Neuronal stem cell (in vitro differentiated cells): Measurements from ENCODE around the gene ROBO1.

Source experiments
- DNase-seq: peaks from one replicate; pipeline ENCODE4 v3.0.0-alpha.2; 2013; ENCODE audit warnings: low spot score
- H2AFZ ChIP-seq: one replicate; pipeline ENCODE4 v1.6.1; 2013; ENCODE audit warnings: mild to moderate bottlenecking, low read length, inconsistent platforms
- H2AK5ac ChIP-seq: 2 replicates; pipeline ENCODE4 v1.6.1; 2013; ENCODE audit warnings: low read depth, mild to moderate bottlenecking, inconsistent platforms, low read length, moderate library complexity, mixed read lengths
- H2BK120ac ChIP-seq: 2 replicates; pipeline ENCODE4 v1.6.1; 2013; ENCODE audit warnings: low read depth, mild to moderate bottlenecking, inconsistent platforms, low read length, moderate library complexity, mixed read lengths
- H2BK12ac ChIP-seq: one replicate; pipeline ENCODE4 v1.6.1; 2013; ENCODE audit warnings: low read length, inconsistent platforms
- H2BK15ac ChIP-seq: 2 replicates; pipeline ENCODE4 v1.6.1; 2013; ENCODE audit warnings: mild to moderate bottlenecking, low read length, inconsistent platforms, mixed read lengths
- H2BK5ac ChIP-seq: one replicate; pipeline ENCODE4 v1.6.1; 2013; ENCODE audit warnings: inconsistent platforms, mild to moderate bottlenecking, low read length, moderate library complexity
- H3K14ac ChIP-seq: one replicate; pipeline ENCODE4 v1.6.1; 2013; ENCODE audit warnings: low read length, inconsistent platforms
- H3K18ac ChIP-seq: 2 replicates; pipeline ENCODE4 v1.6.1; 2013; ENCODE audit warnings: low read length, inconsistent platforms
- H3K23ac ChIP-seq: 2 replicates; pipeline ENCODE4 v1.6.1; 2013; ENCODE audit warnings: low read depth, mild to moderate bottlenecking, mixed read lengths, low read length, inconsistent platforms; ENCODE audit not compliant: poor library complexity
- H3K27ac ChIP-seq: replicated peaks from 3 replicates; pipeline ENCODE4 v1.5.1; 2013; ENCODE audit warnings: low read length, inconsistent platforms
- H3K27me3 ChIP-seq, 3 experiments: 2 replicates each; pipeline ENCODE4 v1.6.1; 2013; ENCODE audit warnings: low read length in 3 of 3, mild to moderate bottlenecking in 2 of 3, inconsistent platforms in 1 of 3, low read depth in 1 of 3, mixed read lengths in 1 of 3, moderate library complexity in 1 of 3; ENCODE audit not compliant: control insufficient read depth in 3 of 3, insufficient read depth in 3 of 3
- H3K36me3 ChIP-seq, 2 donors: replicated peaks in 1 of 2; 2 replicates each; pipeline ENCODE4 v1.6.1; 2013; ENCODE audit warnings: low read length in 2 of 2; ENCODE audit not compliant: control insufficient read depth in 2 of 2, insufficient read depth in 2 of 2
- H3K4ac ChIP-seq: 2 replicates; pipeline ENCODE4 v1.6.1; 2013; ENCODE audit warnings: inconsistent platforms, mild to moderate bottlenecking, low read length, moderate library complexity
- H3K4me1 ChIP-seq, 2 donors: 1 replicate in 1 of 2; 2 replicates in 1 of 2; pipeline ENCODE4 v1.6.1; 2013; ENCODE audit warnings: low read length in 2 of 2, low read depth in 1 of 2; ENCODE audit not compliant: control insufficient read depth in 2 of 2, insufficient read depth in 1 of 2
- H3K4me2 ChIP-seq: one replicate; pipeline ENCODE4 v1.6.1; 2013; ENCODE audit warnings: mild to moderate bottlenecking, low read length, inconsistent platforms; ENCODE audit not compliant: insufficient read depth, poor library complexity, severe bottlenecking
- H3K4me3 ChIP-seq, 2 donors: 2 replicates each; pipeline ENCODE4 v1.5.1; 2013; ENCODE audit warnings: low read length in 2 of 2, mild to moderate bottlenecking in 2 of 2, inconsistent platforms in 1 of 2, moderate library complexity in 1 of 2
- H3K79me1 ChIP-seq: one replicate; pipeline ENCODE4 v1.6.1; 2013; ENCODE audit warnings: low read depth, mild to moderate bottlenecking, inconsistent platforms, low read length, moderate library complexity
- H3K9ac ChIP-seq: one replicate; pipeline ENCODE4 v1.6.1; 2013; ENCODE audit warnings: mild to moderate bottlenecking, low read depth, low read length, inconsistent platforms; ENCODE audit not compliant: poor library complexity
- H3K9me3 ChIP-seq, 2 donors: replicated peaks in 1 of 2; 2 replicates each; pipeline versions ENCODE3 to v1.6.1; 2013; ENCODE audit warnings: low read length in 2 of 2, mild to moderate bottlenecking in 2 of 2, inconsistent platforms in 1 of 2, low read depth in 1 of 2, mixed read lengths in 1 of 2, moderate library complexity in 1 of 2; ENCODE audit not compliant: control insufficient read depth in 2 of 2, insufficient read depth in 1 of 2
- H4K8ac ChIP-seq: one replicate; pipeline ENCODE4 v1.6.1; 2013; ENCODE audit warnings: low read depth, mild to moderate bottlenecking, inconsistent platforms, low read length, moderate library complexity
- H4K91ac ChIP-seq: one replicate; pipeline ENCODE4 v1.6.1; 2013; ENCODE audit warnings: low read length, low read depth, mild to moderate bottlenecking, inconsistent platforms; ENCODE audit not compliant: poor library complexity
- WGBS, 2 donors: extraction: QIAGEN DNeasy Blood & Tissue Kit; methylation state at CpG; one replicate each; pipeline ENCODE4 v1.1.7; 2013; ENCODE audit warnings: missing lambda C conversion rate in 2 of 2, mixed read lengths in 1 of 2; ENCODE audit not compliant: insufficient read length in 2 of 2, insufficient replicate concordance in 1 of 2; ENCODE audit errors: extremely low coverage in 2 of 2; 5-methylcytosine and 5-hydroxymethylcytosine counted together

ROBO1 gene

DNA sequence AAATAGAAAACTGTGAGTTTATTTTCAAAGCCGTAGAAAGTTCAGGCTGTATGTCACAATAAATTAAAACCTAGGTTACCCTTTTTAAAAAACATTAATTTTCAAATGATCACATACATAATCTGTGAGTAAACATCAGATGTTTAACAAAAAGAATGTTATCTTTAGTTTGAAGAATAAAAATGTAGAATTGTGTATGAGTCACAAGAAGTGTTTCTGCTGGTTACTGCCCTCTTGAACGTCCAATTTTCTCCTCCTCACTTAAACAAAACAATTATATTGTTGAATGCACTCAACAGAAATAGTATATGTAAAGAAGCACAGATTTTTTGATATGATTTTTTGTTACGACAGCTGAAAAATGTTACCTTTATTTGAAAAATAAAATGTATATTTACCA, 855.1 kb downstream of the ROBO1 start:
- Histone ChIP-seq H2BK15ac (no peak overlapping the region), H3K23ac (no peak overlapping the region), H2AFZ (no peak overlapping the region), H3K4ac (no peak overlapping the region), H4K8ac (no peak overlapping the region), H2BK12ac (no peak overlapping the region), H3K9me3 (no peaks in the 10 kb centered on the region), H3K4me3 (no peak overlapping the region), H3K4me2 (no peak overlapping the region), H3K9ac (no peak overlapping the region), H3K36me3 (no peaks in the 10 kb centered on the region), H2BK5ac (no peak overlapping the region), H2AK5ac (no peak overlapping the region), H2BK120ac (no peak overlapping the region), H3K27ac (no peak overlapping the region), H3K4me1 (peaks cover 0 to 2% of the 10 kb centered on the region in 2 donors), H4K91ac (no peak overlapping the region), H3K27me3 (no peaks in the 10 kb centered on the region), H3K79me1 (peaks cover 2% of the 10 kb centered on the region), H3K18ac (no peak overlapping the region), H3K14ac (no peak overlapping the region)
- no CpG with 5 or more reads among the region's 3 CpGs for WGBS, 2 donors
- no peak for DNase-seq

DNA sequence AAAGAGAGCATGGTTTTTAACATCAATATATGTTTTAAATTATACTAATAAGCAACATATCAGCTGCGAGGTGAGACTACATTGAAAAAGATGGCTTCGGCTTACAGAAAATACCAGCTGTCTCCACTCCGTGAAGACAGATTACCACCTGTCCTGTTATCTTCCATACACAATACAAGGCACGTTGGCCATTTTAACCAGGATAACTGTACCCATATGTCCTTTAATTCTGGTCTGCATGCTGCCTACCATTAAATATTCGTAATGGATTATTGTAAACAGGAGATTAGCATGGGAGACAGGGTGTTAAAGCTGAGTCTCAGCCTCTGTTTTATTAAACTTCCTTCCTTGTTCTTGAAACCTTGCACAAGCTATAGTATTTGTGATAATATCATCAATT, 855.5 kb downstream of the ROBO1 start:
- Histone ChIP-seq H2BK5ac (no peak overlapping the region), H3K4me1 (peaks cover 0 to 2% of the 10 kb centered on the region in 2 donors), H3K23ac (no peak overlapping the region), H4K8ac (no peak overlapping the region), H3K18ac (no peak overlapping the region), H3K14ac (no peak overlapping the region), H3K27ac (no peak overlapping the region), H2AFZ (no peak overlapping the region), H2AK5ac (no peak overlapping the region), H3K4me3 (no peak overlapping the region), H3K27me3 (no peaks in the 10 kb centered on the region), H3K36me3 (no peaks in the 10 kb centered on the region), H2BK120ac (no peak overlapping the region), H3K4ac (no peak overlapping the region), H3K9ac (no peak overlapping the region), H3K79me1 (peaks cover 2% of the 10 kb centered on the region), H3K4me2 (no peak overlapping the region), H4K91ac (no peak overlapping the region), H3K9me3 (no peaks in the 10 kb centered on the region), H2BK15ac (no peak overlapping the region), H2BK12ac (no peak overlapping the region)
- no CpG with 5 or more reads among the region's 5 CpGs for whole genome bisulfite sequencing, 2 donors
- no peak for DNase-seq

GRCh38 chr3:78911394-78911793, 856.4 kb downstream of the ROBO1 start:
- Histone ChIP-seq H3K9ac (no peak overlapping the region), H3K4me2 (no peak overlapping the region), H3K4me3 (no peak overlapping the region), H4K91ac (no peak overlapping the region), H3K79me1 (peaks cover 2% of the 10 kb centered on the region), H2AFZ (no peak overlapping the region), H3K27me3 (no peaks in the 10 kb centered on the region), H2BK15ac (no peak overlapping the region), H3K18ac (no peak overlapping the region), H3K23ac (no peak overlapping the region), H4K8ac (no peak overlapping the region), H3K36me3 (no peaks in the 10 kb centered on the region), H2AK5ac (no peak overlapping the region), H3K4ac (no peak overlapping the region), H3K9me3 (no peaks in the 10 kb centered on the region), H3K14ac (no peak overlapping the region), H2BK5ac (no peak overlapping the region), H3K4me1 (peaks cover 0 to 2% of the 10 kb centered on the region in 2 donors), H2BK12ac (no peak overlapping the region), H3K27ac (no peak overlapping the region), H2BK120ac (no peak overlapping the region)
- no peak for DNase-seq
- no CpG with 5 or more reads among the region's 4 CpGs for WGBS, 2 donors

GRCh38 chr3:78908236-78908635, 859.6 kb downstream of the ROBO1 start:
- no peak overlapping the region for H3K27ac ChIP-seq
- no peak overlapping the region for H2AFZ ChIP-seq
- DNase-seq, result no peak
- H3K18ac ChIP-seq, result no peak overlapping the region
- H2BK15ac ChIP-seq, result no peak overlapping the region
- H4K91ac ChIP-seq, result no peak overlapping the region
- no CpG with 5 or more reads among the region's 3 CpGs for WGBS, 2 donors
- no peak overlapping the region for H3K23ac ChIP-seq
- no peak overlapping the region for H2BK12ac ChIP-seq
- H3K4me2 ChIP-seq, result no peak overlapping the region
- H3K79me1 ChIP-seq, result no peaks in the 10 kb centered on the region
- H3K4ac ChIP-seq, result no peak overlapping the region
- no peak overlapping the region for H2BK120ac ChIP-seq
- no peak overlapping the region for H3K9ac ChIP-seq
- H3K4me1 ChIP-seq, result peaks cover 0 to 2% of the 10 kb centered on the region in 2 donors
- H3K36me3 ChIP-seq, result no peaks in the 10 kb centered on the region
- no peaks in the 10 kb centered on the region for H3K9me3 ChIP-seq
- no peaks in the 10 kb centered on the region for H3K27me3 ChIP-seq
- no peak overlapping the region for H4K8ac ChIP-seq
- H2AK5ac ChIP-seq, result no peak overlapping the region
- no peak overlapping the region for H3K4me3 ChIP-seq
- H3K14ac ChIP-seq, result no peak overlapping the region
- H2BK5ac ChIP-seq, result no peak overlapping the region
